HT-29 (cell line): ENCODE results near the gene ABL1. TPM values are rescaled to one million over a fixed set of nuclear protein-coding genes. Genes with fewer than 3 reads are reported as not detected.

Experiments used
- DNase-seq: peaks from one replicate; pipeline ENCODE4 v3.0.0-alpha.2; 2015; ENCODE audit warnings: low spot score
- total RNA-seq: library from RNA; depleted of rRNA; stranded (reverse); fragments of >200 nt; shearing (Covaris generic); gene quantifications from 2 replicates; pipeline ENCODE4 v1.2.3, GENCODE V29; 2014

ABL1 gene
- total RNA-seq, 1 experiment from 2014 or later = 16.4 TPM

- DNase-seq = no peak
Measured at GRCh38 chr9:130917168-130917960, 82.3 kb downstream of the ABL1 start.

DNA sequence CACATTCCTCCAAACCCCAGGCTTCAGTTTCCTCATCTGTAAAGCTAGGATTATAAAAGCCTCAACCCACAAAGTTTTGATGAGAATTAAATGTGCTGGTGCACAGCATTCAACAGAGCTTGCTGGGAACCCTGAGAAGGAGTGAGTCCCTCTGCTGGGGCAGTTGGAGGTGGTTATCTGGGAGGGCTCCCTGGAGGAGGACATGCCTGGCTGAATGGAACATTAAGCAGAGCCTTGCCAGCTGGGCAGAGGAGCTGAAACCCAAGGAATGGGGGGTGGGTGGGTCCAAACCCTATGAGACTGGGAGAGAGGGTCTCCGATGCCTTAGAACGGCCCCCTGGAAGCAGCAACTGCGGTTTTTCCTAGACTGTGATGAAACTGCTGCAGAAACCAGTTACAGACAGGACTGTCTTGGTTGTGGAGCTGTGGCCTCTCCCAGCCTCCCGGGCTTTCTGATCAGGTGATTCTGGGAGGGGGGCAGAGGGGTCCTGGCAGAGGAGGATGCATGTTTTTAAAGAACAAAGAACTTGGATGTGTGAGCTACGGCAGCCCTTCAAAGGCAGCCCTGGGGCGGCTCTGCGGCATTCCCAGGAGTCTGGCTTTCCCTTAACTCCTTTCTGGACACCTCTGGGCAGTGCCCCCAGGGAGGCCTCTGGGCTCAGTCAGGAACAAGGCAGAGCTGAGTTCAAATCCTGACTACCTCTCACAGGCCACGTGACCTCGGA is 83.2 kb downstream of the ABL1 start:
- DNase-seq = no peak

- DNase-seq = no peak
Measured at GRCh38 chr9:130918826-130919558, 83.9 kb downstream of the ABL1 start.

DNA sequence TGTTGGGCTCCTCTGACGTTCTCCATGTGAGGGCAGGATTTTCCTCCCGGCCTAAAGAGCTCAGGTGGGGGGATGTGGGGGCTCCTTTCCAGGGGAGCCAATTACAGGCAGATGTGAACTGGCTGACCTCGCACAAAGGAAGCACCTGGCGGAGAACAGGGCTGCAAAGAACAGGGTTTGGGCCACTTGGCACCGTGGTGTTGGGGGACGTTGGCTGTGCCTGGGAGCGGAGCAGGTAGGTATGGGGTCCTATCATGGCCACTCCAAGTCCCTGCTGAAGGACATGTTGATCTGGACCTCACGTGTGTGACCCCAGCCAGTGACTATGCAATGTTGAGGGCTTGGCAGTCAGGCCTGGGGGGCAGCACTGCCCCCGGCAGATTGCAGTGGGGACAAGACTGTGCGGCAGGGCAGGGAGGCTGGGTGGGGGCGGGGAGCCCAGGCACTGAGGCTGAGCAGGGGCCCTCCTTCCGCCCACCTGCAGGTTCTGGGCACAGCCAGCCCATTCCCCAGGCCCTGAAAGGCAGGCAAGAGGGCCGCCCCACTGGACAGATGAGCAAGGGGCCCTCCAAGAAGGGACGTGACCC is 84.6 kb downstream of the ABL1 start:
- no peak for DNase-seq

GRCh38 chr9:130920233-130920632 is 85.2 kb downstream of the ABL1 start:
- DNase-seq = no peak

GRCh38 chr9:130920762-130921299 is 85.8 kb downstream of the ABL1 start:
- DNase-seq = no peak

- DNase-seq = no peak
Measured at GRCh38 chr9:130921300-130921988, 86.4 kb downstream of the ABL1 start.

DNA sequence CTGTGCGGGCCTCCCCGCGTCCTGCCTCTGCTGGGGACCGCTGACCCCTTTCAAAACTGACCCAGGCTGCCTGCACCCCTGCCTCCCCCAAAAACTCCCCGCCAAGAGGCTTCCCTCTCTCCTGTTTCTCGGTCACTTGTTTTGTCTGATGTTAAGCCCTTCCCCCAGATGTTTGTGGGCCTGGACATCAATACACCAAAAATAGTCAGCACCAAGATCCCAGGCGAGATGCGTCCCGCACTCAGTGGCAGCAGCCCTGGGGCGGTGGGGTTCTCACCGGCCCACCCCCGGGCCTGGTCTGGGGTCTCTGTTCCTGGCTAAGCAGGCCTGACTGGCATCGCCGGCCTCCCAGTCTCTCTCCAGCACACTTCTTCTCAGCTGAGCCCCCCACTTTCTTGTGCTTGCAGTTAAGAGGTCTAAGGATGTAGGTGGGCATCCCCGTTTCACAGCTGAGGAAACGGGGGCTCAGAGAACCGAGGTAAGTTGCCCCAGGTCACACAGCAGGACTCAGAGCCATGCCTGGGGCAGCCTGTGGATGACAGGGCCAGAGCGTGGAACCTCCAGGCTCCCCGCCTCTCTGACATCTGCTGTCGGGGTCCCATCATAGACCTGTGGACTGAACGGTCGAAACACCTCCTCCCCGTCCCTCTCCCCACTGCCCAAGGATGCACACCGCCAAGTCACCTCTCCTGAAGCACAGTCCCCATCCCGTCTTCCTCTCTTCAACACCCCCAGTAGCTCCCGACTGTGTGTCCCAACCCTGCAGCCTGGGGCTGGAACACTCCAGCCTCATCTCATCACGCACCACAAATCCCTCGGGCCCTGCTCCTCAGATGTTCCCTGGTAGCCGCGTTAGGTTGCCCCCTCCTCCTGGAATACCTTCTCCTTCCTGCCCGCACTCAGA is 87.2 kb downstream of the ABL1 start:
- no peak for DNase-seq

- DNase-seq = no peak
Measured at GRCh38 chr9:130922893-130923610, 88.0 kb downstream of the ABL1 start.

- no peak for DNase-seq
Measured at GRCh38 chr9:130923611-130924447, 88.8 kb downstream of the ABL1 start.

- no peak for DNase-seq
Measured at GRCh38 chr9:130924448-130924788, 89.4 kb downstream of the ABL1 start.

GRCh38 chr9:130925050-130925678 is 90.1 kb downstream of the ABL1 start:
- DNase-seq = no peak

DNA sequence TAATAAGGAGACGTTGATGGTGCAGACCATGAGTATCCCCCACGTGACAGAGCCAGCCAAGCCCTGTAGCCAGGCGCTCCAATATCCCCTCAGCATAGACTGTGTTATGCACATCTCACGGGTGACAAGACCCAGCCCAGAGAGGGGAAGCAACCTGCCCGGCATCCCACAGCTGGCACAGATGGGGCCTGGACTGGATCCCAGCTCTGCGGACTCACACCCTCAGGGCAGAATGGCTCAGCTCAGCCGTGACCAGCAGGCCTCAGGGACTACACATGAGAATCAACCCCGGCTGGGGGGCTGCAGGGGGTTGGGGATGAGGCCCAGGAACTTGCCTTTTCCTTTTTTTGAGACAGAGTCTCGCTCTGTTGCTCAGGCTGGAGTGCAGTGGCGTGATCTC is 92.3 kb downstream of the ABL1 start:
- no peak for DNase-seq

DNA sequence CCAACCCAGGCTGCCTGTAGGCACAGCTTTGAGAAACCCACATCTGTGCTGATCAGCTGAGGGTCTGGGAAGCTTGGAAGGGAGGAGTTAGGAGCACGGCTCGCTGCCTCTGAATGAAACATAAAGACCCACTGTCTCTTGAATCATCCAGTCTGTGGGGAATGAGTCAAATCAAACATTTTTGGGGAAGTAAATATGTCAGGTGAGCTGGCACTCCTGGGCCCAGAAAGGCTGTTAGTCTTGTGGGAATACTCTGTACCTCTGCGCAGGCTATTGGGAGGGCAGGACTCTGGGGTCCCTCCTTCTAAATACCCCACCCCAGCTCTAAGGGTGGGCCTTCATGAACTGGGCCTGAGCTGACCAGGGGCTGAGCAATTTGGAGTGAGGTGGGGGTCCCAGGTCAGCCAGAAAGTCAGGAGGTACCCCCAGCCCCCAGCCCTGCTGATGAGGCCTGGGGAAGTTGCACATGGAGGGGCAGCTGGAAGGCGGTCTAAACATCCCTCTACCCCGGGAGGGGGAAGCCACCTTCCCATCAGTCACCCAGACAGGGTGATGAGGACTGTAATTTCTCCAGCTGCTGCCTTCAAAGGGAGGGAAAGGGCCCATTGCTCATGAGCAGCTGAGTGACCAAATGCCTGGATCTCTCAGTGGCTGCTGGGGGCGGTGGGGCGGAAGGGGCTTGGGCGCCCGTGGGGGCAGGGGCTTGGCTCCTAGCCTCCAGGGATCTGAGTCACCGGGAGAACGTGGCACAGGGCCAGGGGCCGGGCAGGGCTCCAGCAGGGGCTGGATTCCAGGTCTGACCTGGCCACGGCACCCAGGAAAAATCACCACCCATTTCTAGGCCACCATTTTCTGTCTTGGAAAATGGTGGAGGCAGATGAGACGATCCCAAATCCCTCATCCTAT is 93.2 kb downstream of the ABL1 start:
- DNase-seq = peak; percentile 63

GRCh38 chr9:130929571-130930038 is 94.6 kb downstream of the ABL1 start:
- DNase-seq = no peak

- DNase-seq = no peak
Measured at GRCh38 chr9:130930132-130930803, 95.2 kb downstream of the ABL1 start.
